HL-60 (cell line): Measurements from ENCODE around the gene BEST1.

Source experiments
- DNase-seq, 2 experiments: peaks; one replicate each; pipeline ENCODE4 v3.0.0-alpha.2; 2010 to 2020; ENCODE audit warnings: low read depth in 1 of 2, low spot score in 1 of 2
- H3K27ac ChIP-seq: fragments of 250-450 bp; sonication (Bioruptor Pico); replicated peaks from 2 replicates; pipeline ENCODE4 v1.5.1; 2020; ENCODE audit warnings: mild to moderate bottlenecking, moderate library complexity
- H3K27me3 ChIP-seq: fragments of 250-450 bp; sonication (Bioruptor Pico); 2 replicates; pipeline ENCODE4 v1.5.1; 2021; ENCODE audit warnings: mild to moderate bottlenecking, moderate library complexity; ENCODE audit not compliant: insufficient read depth, poor library complexity, severe bottlenecking
- H3K4me3 ChIP-seq: replicated peaks from 2 replicates; pipeline ENCODE4 v1.5.1; 2011; ENCODE audit warnings: mild to moderate bottlenecking, control low read depth, low read length; ENCODE audit not compliant: insufficient read depth
- CTCF ChIP-seq: IDR thresholded peaks from one replicate; pipeline ENCODE4 v1.5.1; 2011; ENCODE audit warnings: low read length, control low read depth, inconsistent platforms; ENCODE audit not compliant: insufficient read depth
- GABPA ChIP-seq: IDR thresholded peaks from 2 replicates; pipeline ENCODE4 v1.6.1; 2012; ENCODE audit warnings: low read depth
- POLR2AphosphoS5 ChIP-seq: IDR thresholded peaks from 2 replicates; pipeline ENCODE4 v1.6.1; 2012; ENCODE audit warnings: low read depth
- REST ChIP-seq: IDR thresholded peaks from 2 replicates; pipeline ENCODE4 v1.6.1; 2012; ENCODE audit warnings: low read depth; ENCODE audit not compliant: insufficient replicate concordance
- SPI1 ChIP-seq: IDR thresholded peaks from 2 replicates; pipeline ENCODE4 v1.6.1; 2012; ENCODE audit warnings: low read depth, mild to moderate bottlenecking, borderline replicate concordance

The BEST1 gene

GRCh38 chr11:61911128-61911700 is 38.9 kb upstream of the BEST1 start:
- no peak for DNase-seq
- no peak overlapping the region for H3K4me3 ChIP-seq
- no peak for TF ChIP-seq GABPA
- TF ChIP-seq REST: no peak
- no peak for TF ChIP-seq CTCF
- TF ChIP-seq SPI1: no peak
- TF ChIP-seq POLR2AphosphoS5: no peak
- H3K27me3 ChIP-seq: peaks cover 4% of the 10 kb centered on the region
- no peak overlapping the region for H3K27ac ChIP-seq

- Histone ChIP-seq H3K27ac (no peak overlapping the region), H3K27me3 (peaks cover 11% of the 10 kb centered on the region), H3K4me3 (no peak overlapping the region)
- TF ChIP-seq REST (no peak), POLR2AphosphoS5 (no peak), GABPA (no peak), CTCF (no peak), SPI1 (no peak)
- peak in 1 of 2 experiments; percentile 18 for DNase-seq
These were observed 38.2 kb upstream of the BEST1 start for GRCh38 chr11:61911701-61912529.

GRCh38 chr11:61912530-61912898 is 37.6 kb upstream of the BEST1 start:
- TF ChIP-seq CTCF: no peak
- peak; percentile 98 for TF ChIP-seq SPI1
- TF ChIP-seq POLR2AphosphoS5: peak; percentile 48; the same call in 1 of the 2 replicates
- TF ChIP-seq GABPA: no peak
- TF ChIP-seq REST: no peak
- Histone ChIP-seq H3K27ac (no peak overlapping the region), H3K27me3 (peaks cover 13% of the 10 kb centered on the region), H3K4me3 (no peak overlapping the region)
- peak; percentile 68 to 95 for DNase-seq
